Measurements from ENCODE around the gene LARGE1. TPM values are rescaled to one million over a fixed set of nuclear protein-coding genes. Genes with fewer than 3 reads are reported as not detected.

The LARGE1 gene
- total and polyA plus RNA-seq, 11 donors, result 31.2 to 211 (median 129) TPM

- Histone ChIP-seq H3K27me3 (no peaks in the 10 kb centered on the region), H3K4me3 (no peak overlapping the region), H3K36me3 (peaks cover 0 to 5% (median 0%) of the 10 kb centered on the region in 9 donors), H3K27ac (peak overlapping the region in 1 of 12 donors; percentile 14), H3K4me1 (peaks cover 0 to 19% (median 6%) of the 10 kb centered on the region in 12 donors), H3K9me3 (peaks cover 0 to 49% (median 8%) of the 10 kb centered on the region in 12 donors)
- WGBS, 4 donors, result 85 to 89% (median 88%) methylated on average over 5 to 7 of the region's 7 CpGs
- ATAC-seq (no peak), DNase-seq (no peak)
- intact Hi-C loops (cut with DNase I), result no loop called here
- TF ChIP-seq CTCF (IDR thresholded peaks at IDR 0.05) (no peak), POLR2A (IDR thresholded peaks at IDR 0.05) (no peak)
Measured at GRCh38 chr22:33640900-33641299, 279.4 kb downstream of the LARGE1 start.

GRCh38 chr22:33639588-33640254, 280.6 kb downstream of the LARGE1 start:
- peaks cover 0 to 37% (median 4%) of the 10 kb centered on the region in 12 donors for H3K9me3 ChIP-seq
- ATAC-seq (peak; percentile 58 to 87 (median 79)), DNase-seq (peak in 1 of 5 donors; percentile 33)
- intact Hi-C loops (cut with DNase I), result no loop called here
- TF ChIP-seq POLR2A (IDR thresholded peaks at IDR 0.05) (no peak), CTCF (IDR thresholded peaks at IDR 0.05) (no peak)
- peak overlapping the region in 7 of 12 donors; percentile 3 to 47 (median 14) for H3K27ac ChIP-seq
- 40 to 51% (median 42%) methylated on average over 10 of the region's 10 CpGs for WGBS, 4 donors
- H3K4me1 ChIP-seq, result peaks cover 0 to 19% (median 6%) of the 10 kb centered on the region in 12 donors
- no peaks in the 10 kb centered on the region for H3K27me3 ChIP-seq
- peaks cover 0 to 5% (median 0%) of the 10 kb centered on the region in 9 donors for H3K36me3 ChIP-seq
- no peak overlapping the region for H3K4me3 ChIP-seq

- WGBS, 4 donors, result 47 to 74% (median 60%) methylated on average over 2 of the region's 2 CpGs
- DNase-seq (no peak), ATAC-seq (no peak)
- Histone ChIP-seq H3K27me3 (no peaks in the 10 kb centered on the region), H3K36me3 (peaks cover 0 to 5% (median 0%) of the 10 kb centered on the region in 9 donors), H3K27ac (no peak overlapping the region), H3K4me1 (peaks cover 0 to 19% (median 6%) of the 10 kb centered on the region in 12 donors), H3K9me3 (peaks cover 0 to 24% (median 4%) of the 10 kb centered on the region in 12 donors), H3K4me3 (no peak overlapping the region)
- no peak for TF ChIP-seq POLR2A (IDR thresholded peaks at IDR 0.05)
- no peak for TF ChIP-seq CTCF (IDR thresholded peaks at IDR 0.05)
- intact Hi-C loops (cut with DNase I), result no loop called here
Measured at GRCh38 chr22:33635766-33636165, 284.5 kb downstream of the LARGE1 start.

- Histone ChIP-seq H3K27me3 (no peaks in the 10 kb centered on the region), H3K4me1 (no peaks in the 10 kb centered on the region), H3K4me3 (no peak overlapping the region), H3K27ac (no peak overlapping the region), H3K36me3 (peaks cover 0 to 3% (median 0%) of the 10 kb centered on the region in 9 donors), H3K9me3 (peaks cover 0 to 2% (median 0%) of the 10 kb centered on the region in 12 donors)
- DNase-seq (no peak), ATAC-seq (no peak)
- TF ChIP-seq CTCF (IDR thresholded peaks at IDR 0.05) (no peak), POLR2A (IDR thresholded peaks at IDR 0.05) (no peak)
- intact Hi-C loops (cut with DNase I), result no loop called here
- WGBS, 4 donors, result 87 to 88% (median 88%) methylated on average over 9 of the region's 9 CpGs
Measured at GRCh38 chr22:33631777-33632176, 288.5 kb downstream of the LARGE1 start.
